GM19468 (cell line): ENCODE data around the gene LRRC34.

Source experiments
- ATAC-seq: cut with Tn5 transposase; IDR thresholded peaks from one replicate; pipeline ENCODE4 v1.9.1; 2021; ENCODE audit warnings: mild to moderate bottlenecking, moderate library complexity, moderate number of reproducible peaks; ENCODE audit not compliant: unreplicated experiment; ENCODE audit errors: extremely low read depth

Gene LRRC34

GRCh38 chr3:169818316-169818715 lies 5.6 kb upstream of the LRRC34 start:
- ATAC-seq: no peak

DNA sequence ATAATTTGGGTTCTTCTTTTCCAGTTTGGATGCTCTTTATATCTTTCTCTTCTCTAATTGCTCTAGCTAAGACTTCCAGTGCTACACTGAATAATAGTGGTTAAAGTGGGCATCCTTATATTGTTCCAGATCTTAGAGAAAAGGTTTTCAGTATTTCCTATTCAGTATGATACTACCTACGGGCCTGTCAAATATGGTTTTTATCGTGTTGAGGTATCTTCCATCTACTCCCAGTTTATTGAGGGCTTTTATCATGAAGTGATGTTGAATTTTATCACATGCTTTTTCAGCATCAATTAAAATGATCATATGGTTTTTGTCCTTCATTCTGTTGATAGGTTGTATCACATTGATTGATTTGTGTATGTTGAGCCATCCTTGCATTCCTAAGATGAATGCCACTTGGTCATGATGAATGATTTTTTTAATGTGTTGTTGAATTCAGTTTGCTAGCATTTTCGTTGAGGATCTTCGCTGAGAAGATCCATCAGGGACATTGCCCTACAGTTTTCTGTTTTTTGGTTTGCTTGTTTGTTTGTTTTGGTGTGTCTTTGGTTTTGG lies 3.0 kb upstream of the LRRC34 start:
- ATAC-seq: no peak

DNA sequence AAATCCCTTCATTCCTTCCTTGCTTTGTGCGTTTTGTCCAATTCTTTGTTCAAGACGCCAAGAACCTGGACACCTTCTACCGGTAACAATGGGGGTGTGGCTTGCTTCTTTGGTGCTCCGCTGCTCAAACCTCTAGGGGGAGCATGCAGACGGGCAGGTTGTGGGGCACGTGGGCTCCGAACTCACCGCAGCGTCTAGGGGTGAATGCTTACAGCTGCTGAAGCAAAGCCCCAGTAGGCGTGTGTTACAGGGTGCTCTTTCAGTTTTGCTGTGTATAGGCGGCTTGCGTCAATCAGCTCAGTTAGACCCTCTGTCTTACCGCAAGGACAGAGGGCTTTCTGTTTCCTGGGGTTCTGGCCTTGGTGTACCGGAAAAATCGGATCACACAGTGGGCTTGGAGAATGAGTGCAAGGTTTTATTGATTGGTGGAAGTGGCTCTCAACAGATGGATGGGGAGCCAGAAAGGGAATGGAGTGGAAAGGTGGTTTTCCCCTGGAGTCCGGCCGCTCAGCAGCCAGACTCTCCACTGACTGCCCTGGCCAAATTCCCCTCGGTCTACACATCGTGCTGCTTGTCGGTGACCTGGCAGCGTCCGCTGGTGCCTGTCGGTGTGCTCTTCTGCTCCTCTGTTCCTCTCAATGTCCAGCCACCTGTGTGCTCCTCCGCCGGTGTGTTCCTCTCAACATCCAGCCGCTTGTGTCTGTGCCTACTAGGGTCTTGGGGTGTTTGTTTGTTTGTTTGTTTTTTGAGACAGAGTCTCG lies 1.2 kb upstream of the LRRC34 start:
- peak; percentile 97 for ATAC-seq

- ATAC-seq: no peak
Observed at GRCh38 chr3:169813278-169813677, 574 bp upstream of the LRRC34 start.

DNA sequence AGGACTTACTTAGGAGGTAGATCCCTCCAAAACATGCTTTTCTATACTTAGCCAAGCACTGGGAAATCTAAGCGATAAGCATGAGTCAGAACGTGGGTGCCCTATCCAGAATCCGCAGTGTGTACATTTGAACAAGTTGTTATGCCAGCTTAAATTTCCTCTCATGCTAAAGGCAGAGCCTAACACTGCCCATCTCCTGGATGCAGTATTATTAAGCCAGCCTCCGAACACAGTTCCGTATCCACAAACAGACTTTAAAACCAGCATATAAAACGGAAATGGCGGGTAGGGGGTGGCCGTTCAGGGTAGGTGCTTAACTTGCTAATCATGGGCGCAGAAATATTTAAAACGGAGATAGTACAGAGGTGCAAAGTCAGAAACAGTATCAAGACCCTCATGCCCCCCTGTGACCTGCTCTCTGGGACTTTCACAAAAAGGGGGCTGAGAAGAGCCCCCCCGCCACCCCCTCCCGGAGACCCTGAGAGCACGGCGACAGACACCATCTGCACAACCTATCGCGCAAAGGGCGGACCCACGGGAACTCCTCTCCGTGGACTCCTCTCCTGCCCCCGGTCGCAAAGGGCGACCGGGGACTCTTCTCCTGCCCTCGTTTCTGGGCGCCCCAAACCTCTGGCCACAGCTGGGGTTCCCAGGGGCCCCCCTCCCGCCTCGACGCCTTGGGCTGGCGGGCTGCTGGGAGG lies 923 bp downstream of the LRRC34 start:
- no peak for ATAC-seq

- no peak for ATAC-seq
Observed at GRCh38 chr3:169809230-169809795, 3.4 kb downstream of the LRRC34 start.

DNA sequence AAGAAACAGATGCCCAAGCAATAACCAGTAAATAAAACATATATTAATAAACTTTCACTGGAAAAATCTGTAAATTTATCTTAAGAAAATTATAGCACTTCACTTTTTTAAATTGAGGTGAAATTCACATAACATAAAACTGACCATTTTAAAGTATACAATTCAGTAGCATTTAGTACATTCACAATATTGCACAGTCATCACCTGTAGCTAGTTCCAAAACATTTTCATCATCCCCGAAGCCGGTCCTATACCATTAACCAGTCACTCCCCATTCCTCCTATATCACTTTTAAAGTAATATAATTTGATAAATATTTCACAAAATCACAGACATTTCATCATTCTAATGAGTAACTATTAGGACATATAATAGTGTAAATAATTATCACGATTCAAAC lies 8.0 kb downstream of the LRRC34 start:
- no peak for ATAC-seq

DNA sequence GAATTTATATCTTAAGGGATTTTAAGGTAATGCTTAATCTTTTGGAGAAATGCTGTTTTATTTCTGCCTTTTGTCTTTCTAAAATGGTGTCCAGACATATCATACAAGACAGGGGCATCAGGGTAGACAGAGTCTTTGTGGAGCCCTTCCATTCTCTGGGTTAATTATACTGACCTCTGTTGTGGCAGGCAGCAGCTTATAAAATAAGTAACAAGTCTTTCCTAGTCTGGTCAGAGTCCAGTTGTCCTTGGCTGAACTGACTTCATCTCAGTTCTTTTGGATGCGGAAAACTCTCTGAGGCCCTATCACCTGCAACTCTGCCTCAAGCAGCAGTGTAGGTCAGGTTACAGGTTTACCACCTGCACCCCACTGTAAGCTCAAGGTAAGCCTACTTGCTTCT lies 20.3 kb downstream of the LRRC34 start:
- no peak for ATAC-seq

DNA sequence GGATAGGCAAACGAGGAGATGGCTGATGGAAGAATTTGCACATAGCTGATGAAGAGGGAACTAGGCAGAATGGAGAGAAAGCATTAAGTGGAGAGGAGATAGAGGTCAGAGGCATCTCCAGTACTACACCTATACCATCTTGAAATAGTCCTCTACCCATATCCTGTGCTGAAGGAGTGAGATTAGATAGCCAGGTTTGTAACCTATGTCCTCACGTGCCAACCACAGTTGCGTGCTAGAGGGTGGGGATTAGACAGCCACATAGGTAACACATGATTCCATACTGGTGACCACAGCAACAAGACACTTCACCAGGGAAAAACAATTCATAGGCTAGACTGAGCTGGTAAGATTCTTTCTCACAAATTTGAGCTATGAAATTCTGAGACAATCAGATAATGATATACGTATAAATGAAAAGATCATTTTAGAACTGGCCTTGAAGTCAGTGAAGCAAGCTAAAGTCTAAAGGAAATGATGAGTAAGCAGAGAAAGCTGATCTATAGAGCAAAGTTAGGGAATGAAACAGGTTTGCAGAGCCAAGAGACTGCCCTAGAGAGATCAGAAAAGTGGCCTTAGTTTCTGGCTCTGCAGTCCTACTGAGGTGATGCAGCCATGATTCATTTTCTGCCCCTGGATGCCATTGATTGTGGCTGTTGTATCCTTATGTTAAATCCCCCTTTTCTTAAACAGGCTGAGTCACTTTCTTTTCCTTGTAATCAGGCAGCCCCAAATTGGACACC lies 21.8 kb downstream of the LRRC34 start:
- no peak for ATAC-seq

DNA sequence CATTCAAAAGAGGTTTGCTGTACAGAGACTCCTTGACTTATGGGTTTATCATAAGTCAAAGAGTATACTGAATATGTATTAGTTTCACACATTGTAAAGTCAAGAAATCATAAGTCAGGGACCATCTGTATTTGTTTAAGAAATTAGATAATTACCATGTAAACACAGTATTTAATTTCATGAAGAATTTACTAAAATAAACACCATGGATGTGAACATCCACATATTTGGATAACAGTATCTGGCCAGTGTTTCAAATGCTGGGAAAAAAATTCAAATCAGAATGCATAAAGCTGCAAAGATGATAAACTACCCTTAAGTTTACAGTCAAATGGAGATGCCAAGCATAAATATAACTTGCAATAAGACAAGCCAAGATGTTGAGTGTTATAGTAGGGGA lies 22.5 kb downstream of the LRRC34 start:
- ATAC-seq: no peak

GRCh38 chr3:169787791-169788190 lies 24.9 kb downstream of the LRRC34 start:
- no peak for ATAC-seq

DNA sequence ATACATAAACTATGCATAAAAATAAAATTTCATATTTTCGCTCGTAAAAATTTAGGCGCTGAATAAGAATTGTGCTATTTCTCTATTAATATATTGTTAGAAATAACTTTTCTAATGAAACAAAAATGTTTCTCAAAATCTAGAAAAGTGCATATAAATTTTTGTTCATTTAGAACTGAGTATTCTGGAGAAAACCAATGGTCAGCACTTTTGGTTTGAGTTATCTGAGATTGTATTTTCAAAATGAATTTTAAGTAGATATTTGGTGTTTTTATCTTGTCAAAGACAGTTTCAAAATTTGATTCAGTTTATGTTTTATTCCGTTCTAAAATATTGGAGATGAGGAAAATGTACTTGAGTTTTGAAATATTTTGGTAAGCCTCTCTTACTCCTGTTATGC lies 25.6 kb downstream of the LRRC34 start:
- no peak for ATAC-seq

DNA sequence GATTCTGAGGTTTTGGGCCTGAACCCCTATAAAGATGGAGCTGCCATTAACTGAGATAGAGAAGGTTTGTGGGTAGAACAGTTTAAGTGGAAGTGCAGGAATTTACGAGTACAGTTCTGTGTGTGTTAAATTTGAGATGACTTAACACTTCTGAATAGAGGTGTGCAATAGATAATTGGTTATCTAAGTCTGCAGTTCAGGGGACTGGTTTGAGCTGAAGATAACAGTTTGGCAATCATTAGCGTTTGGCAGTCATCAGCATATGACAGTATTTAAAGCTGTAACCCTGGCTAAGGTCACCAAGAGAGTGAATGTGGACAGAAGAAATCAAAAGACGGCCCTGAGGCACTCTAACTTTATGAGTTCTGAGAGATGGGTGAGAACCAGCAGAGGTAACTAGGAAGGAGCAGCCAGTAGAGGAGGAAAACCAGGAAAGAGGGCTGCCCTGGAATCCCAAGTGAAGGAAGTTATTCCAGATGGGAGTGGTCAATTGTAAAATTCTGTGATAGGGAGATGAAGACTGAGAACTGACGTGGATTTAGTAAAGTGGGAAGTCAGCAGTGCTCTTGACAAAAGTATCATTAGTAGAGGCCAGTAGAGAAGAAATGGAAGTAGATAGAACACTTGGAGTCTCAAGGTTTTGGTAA lies 31.4 kb downstream of the LRRC34 start:
- no peak for ATAC-seq

DNA sequence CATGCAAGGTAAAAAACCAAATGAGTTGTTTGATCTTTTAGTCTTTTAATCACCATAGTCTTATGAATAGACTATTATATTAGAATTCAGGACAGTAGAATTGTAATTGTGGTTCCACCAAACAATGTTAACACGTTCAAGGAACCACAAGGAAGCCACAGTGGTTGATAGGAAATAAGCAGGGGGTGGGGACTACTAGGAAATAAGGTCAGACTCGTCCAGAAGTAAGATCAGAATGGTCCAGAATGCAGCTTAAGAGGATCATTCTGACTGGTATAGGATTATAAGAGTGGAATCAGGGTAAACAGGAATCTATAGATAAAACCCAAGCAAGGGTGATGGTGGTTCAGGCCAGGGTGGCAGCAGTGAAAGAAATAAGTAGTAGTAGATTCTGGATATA lies 32.0 kb downstream of the LRRC34 start:
- no peak for ATAC-seq

DNA sequence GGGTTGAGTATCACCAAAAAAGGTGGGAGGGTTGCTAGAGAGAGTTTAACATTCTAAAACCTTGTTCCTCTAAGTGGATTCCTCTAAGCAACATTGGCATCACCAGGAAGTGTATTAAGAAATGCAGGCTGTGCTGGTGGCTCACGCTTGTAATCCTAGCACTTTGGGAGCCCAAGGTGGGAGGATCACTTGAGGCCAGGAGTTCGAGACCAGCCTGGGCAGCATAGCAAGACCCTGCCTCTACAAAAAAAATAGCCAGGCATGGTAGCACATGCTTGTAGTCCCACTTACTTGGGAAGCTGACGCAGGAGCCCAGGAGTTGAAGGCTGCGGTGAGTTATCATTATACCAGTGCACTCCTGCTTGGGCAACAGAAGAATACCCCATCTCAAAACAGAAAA lies 34.9 kb downstream of the LRRC34 start:
- no peak for ATAC-seq

- ATAC-seq: no peak
Observed at GRCh38 chr3:169774186-169774585, 38.5 kb downstream of the LRRC34 start.

GRCh38 chr3:169772897-169773816 lies 39.5 kb downstream of the LRRC34 start, which contains the start of gene MYNN:
MYNN (plus strand) TSS chr3:169773396; CDS start chr3:169774296, 900 bp downstream.
- peak; percentile 85 for ATAC-seq

- ATAC-seq: no peak
Observed at GRCh38 chr3:169772305-169772896, 40.3 kb downstream of the LRRC34 start.
